HT-29 (cell line): ENCODE data around the gene DMRTC1B. TPM values are rescaled to one million over a fixed set of nuclear protein-coding genes. Genes with fewer than 3 reads are reported as not detected.
"Not testable (repeated sequence)": the region's sequence is repeated elsewhere in the genome, so short reads cannot be mapped to it uniquely, and the experiment has no call there.

ENCODE experiments used
- DNase-seq: peaks from one replicate; pipeline ENCODE4 v3.0.0-alpha.2; 2015; ENCODE audit warnings: low spot score
- total RNA-seq: library from RNA; depleted of rRNA; stranded (reverse); fragments of >200 nt; shearing (Covaris generic); gene quantifications from 2 replicates; pipeline ENCODE4 v1.2.3, GENCODE V29; 2014; rRNA removed

The DMRTC1B gene, protein sequence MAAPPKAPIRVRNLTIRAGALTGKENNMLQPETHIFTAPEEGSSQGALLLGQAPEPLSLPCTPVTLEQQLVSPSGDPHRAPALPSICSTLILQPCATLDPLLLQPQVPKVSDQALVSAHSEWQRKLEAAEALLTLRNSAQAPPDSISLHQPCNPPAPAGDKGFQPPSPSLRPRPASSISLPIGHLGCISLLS
- not detected in 2 replicates for total RNA-seq

- not testable (repeated sequence) for DNase-seq
These were observed at the start of gene DMRTC1B for GRCh38 chrX:72776653-72777466. Gene DMRTC1B, plus strand, starts transcription at chrX:72776890. Its CDS starts 68,246 bp downstream, at chrX:72845136.

DNA sequence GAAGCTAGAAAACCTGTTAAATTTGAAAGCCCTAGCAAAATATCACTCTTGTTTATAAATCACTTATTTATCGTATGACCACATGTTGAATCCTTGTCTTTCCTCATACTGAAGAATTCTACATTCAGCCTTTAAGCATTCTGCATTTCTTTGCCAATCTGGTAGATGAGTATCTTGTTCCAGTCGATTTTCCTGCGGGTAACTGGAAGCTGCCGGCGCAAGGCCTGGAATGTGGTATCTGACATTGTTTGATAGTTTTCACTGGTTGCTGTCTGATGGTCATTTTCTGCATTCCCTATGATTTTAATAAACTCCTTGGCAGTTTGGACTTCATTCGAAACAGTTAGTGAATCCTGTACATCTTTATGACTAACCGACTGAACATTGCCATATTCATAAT, 48.8 kb upstream of the DMRTC1B start:
- DNase-seq, result no peak

GRCh38 chrX:72733636-72734035, 43.1 kb upstream of the DMRTC1B start:
- DNase-seq, result not testable (repeated sequence)

DNA sequence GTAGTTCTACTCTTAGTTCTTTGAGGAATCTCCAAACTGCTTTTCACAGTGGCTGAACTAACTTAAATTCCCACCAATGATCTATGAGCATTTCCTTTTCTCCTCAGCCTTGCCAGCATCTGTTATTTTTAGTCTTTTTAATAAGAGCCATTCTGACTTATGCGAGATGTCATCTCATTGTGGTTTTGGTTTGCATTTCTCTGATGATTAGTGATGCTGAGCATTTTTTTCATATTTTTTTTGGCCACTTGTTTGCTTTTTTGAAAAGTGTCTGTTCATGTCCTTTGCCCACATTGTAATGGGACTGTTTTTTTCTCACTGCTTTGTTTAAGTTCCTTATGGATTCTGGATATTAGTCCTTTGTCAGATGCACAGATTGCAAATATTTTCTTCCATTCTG, 41.1 kb upstream of the DMRTC1B start:
- DNase-seq, result no peak

DNA sequence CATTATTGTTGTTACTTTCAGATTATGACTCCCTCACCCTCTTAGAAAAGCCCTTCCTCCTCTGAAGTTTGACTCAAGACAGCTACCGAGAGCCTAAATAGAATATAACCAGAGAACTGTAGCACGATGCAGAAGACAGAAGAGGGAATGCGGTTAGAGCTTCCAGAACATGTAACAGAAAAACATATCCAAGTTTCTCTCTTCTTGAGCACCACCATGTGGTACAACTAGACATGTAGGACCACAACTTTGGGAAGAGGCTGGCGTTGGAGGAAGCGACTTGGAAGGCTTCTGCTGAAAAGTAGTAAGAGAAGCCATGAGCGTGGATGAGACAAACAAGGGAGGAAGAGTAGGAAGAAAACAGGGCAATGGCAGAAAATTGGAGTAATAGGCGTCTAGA, 31.1 kb upstream of the DMRTC1B start:
- not testable (repeated sequence) for DNase-seq

GRCh38 chrX:72748545-72748944, 28.1 kb upstream of the DMRTC1B start:
- not testable (repeated sequence) for DNase-seq

DNA sequence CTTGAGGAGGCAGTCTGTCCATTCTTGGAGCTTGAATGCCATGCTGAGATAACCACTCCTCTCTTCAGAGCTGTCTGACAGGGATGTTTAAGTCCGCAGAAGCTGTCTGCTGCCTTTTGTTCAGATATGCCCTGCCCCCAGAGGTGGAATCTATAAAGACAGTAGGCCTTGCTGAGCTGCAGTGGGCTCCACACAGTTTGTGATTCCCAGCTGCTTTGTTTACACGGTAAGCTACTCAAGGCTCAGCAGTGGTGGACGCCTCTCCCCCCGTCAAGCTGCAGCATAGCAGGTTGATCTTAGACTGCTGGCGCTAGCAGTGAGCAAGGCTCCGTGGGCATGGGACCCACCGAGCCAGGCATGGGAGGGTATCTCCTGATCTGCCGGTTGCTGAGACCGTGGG, 16.2 kb upstream of the DMRTC1B start:
- not testable (repeated sequence) for DNase-seq

DNA sequence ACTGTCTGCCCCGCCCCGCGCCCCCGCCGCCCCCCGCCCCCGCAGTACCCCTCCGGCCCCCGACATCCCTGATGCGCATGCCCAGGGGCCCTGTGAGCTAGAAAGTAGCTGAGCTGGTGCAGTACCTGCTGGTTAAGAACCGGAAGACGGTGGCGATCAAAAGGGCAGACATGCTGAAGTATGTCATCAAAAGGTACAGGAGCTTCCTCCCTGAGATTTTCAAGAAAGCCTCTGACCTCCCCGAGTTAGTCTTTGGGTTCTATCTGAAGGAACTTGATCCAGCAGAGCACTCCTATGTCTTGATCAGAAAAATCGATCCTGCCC, 739 bp downstream of the DMRTC1B start:
- not testable (repeated sequence) for DNase-seq

DNA sequence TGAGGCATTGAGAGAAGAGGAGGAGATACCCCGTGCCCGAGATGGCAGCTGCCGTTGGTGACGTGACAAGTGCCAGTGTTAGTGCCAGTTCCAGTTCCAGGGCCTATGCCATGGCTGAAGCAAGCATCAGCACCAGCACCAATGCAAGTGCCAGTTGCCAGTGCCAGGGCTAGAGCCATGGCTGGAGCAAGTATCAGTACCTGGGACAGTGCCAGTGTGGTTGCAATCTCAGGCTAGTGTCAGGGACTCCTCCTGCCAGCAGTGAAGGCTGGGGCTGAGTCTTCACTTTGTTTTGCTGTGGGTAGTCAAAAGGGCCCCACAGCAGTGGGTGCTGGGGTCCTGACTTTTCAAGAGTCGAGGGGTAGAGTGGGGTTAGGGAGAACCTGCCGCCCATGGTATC, 1.5 kb downstream of the DMRTC1B start:
- DNase-seq, result not testable (repeated sequence)

GRCh38 chrX:72782560-72782959, 5.9 kb downstream of the DMRTC1B start, which contains the start of gene FAM236B:
Gene FAM236B, minus strand, starts transcription at chrX:72782660. Its CDS starts 100 bp downstream, at chrX:72782560.
- not testable (repeated sequence) for DNase-seq

GRCh38 chrX:72783365-72783936, 6.8 kb downstream of the DMRTC1B start:
- not testable (repeated sequence) for DNase-seq

- DNase-seq, result not testable (repeated sequence)
These were observed 7.3 kb downstream of the DMRTC1B start for GRCh38 chrX:72783964-72784363.

DNA sequence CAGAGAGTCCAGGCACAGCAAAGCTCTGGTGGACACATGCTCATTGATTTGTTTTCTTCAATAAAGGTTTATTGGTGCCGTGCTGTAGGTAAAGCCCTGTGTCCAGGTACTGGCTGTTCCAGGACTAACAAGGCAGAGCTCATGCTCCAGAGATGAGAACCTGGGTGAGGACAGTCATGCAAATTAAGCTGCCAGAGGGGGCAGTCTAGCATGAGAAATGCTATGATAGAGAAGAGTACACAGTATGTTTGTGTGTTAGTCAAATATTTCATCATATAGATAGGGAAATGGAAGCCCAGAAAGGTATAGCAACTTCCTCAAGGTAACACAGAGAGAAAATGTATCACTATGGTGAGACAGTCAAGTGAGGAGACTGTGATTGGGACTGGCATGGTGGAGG, 11.5 kb downstream of the DMRTC1B start:
- DNase-seq, result not testable (repeated sequence)

DNA sequence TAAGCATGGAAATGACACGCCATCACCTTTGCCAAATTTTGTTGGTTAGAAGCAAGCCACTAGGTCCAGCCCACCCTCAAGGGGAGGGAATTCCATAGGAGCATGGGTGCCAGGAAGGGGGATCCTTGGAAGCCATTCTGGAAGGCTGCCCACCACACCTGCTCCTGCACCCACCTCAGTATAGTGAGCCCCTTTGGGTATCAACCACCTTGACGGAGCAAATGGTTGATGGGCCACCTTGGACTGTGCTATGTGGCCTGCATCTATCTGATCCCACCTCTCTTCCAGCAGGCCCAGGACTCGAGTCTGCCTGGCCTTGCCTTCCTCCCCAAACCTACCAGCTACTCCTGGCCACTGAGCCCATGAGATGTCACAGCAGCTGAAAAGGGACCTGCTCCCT, 13.7 kb downstream of the DMRTC1B start:
- not testable (repeated sequence) for DNase-seq

DNA sequence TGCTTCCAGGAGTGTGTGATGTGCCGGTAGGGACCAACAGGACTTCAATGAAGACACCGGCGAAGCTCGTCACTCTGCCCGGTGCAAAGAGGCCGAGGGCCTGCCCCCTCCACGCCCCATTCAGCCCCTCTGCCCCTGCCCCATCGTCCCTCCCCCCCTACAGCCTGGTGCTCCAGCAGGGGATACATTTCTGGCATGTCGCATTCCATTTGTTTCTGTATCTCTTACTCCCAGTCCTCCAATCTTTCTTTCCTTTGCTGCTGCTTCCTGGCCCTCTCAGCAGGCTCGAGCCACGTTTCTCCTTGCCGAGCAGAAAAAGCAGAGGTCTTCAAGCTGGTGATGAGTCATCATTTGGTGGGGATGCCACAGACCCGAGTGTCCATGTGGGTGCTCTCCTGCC, 31.4 kb downstream of the DMRTC1B start, which contains the start of gene FAM236D:
TSS of gene FAM236D (minus strand) at position 101 of the 400 bp plus-strand sequence. CDS start at position 1, 100 bp downstream.
- not testable (repeated sequence) for DNase-seq

DNA sequence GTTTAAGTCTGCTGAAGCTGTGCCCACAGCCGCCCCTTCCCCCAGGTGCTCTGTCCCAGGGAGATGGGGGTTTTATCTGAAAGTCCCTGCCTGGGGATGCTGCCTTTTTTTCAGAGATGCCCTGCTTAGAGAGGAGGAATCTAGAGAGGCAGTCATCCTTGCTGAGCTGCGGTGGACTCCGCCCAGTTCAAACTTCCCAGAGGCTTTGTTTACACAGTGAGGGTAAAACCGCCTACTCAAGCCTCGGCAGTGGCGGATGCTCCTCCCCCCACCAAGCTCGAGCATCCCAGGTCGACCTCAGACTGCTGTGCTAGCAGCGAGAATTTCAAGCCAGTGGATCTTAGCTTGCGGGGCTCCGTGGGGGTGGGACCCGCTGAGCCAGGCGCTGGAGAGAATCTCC, 54.0 kb downstream of the DMRTC1B start:
- not testable (repeated sequence) for DNase-seq

- not testable (repeated sequence) for DNase-seq
These were observed 60.8 kb downstream of the DMRTC1B start for GRCh38 chrX:72837532-72837931.

GRCh38 chrX:72882898-72883297, 106.2 kb downstream of the DMRTC1B start:
- not testable (repeated sequence) for DNase-seq

DNA sequence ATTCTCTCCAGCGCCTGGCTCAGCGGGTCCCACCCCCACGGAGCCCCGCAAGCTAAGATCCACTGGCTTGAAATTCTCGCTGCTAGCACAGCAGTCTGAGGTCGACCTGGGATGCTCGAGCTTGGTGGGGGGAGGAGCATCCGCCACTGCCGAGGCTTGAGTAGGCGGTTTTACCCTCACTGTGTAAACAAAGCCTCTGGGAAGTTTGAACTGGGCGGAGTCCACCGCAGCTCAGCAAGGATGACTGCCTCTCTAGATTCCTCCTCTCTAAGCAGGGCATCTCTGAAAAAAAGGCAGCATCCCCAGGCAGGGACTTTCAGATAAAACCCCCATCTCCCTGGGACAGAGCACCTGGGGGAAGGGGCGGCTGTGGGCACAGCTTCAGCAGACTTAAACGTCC, 113.0 kb downstream of the DMRTC1B start:
- not testable (repeated sequence) for DNase-seq
